Brain pericyte (primary cell): Measurements from ENCODE around the gene MYO5C.

Source experiments
- DNase-seq: peaks from one replicate; pipeline ENCODE4 v3.0.0-alpha.2; 2012; ENCODE audit warnings: low read depth, low spot score

The MYO5C gene

GRCh38 chr15:52146776-52147175 lies 148.8 kb downstream of the MYO5C start:
- no peak for DNase-seq

GRCh38 chr15:52146261-52146660 lies 149.3 kb downstream of the MYO5C start:
- no peak for DNase-seq

- no peak for DNase-seq
Measured at GRCh38 chr15:52144656-52145178, 150.9 kb downstream of the MYO5C start.

- no peak for DNase-seq
Measured at GRCh38 chr15:52143873-52144272, 151.7 kb downstream of the MYO5C start.
